Stimulated activated naive CD8-positive, alpha-beta T cell treated with anti-CD3 and anti-CD28 coated beads, Interleukin-15, Interleukin-2, amounts not matched to agents 100 ng/mL and 50 ng/mL, for 24 hours (primary cell): ENCODE data around the gene ETNK2.

ENCODE experiments used
- H3K27ac Mint-ChIP-seq: one replicate; pipeline ENCODE4 v1.8.0; 2021; ENCODE audit warnings: mild to moderate bottlenecking, mixed read lengths
- H3K27me3 Mint-ChIP-seq: one replicate; pipeline ENCODE4 v1.8.0; 2021; ENCODE audit warnings: mixed read lengths
- H3K36me3 Mint-ChIP-seq: one replicate; pipeline ENCODE4 v1.8.0; 2021; ENCODE audit warnings: low read depth, mixed read lengths
- H3K4me1 Mint-ChIP-seq: one replicate; pipeline ENCODE4 v1.8.0; 2021; ENCODE audit warnings: low read depth, mixed read lengths
- H3K4me3 Mint-ChIP-seq: one replicate; pipeline ENCODE4 v1.8.0; 2021; ENCODE audit warnings: mild to moderate bottlenecking, mixed read lengths
- H3K9me3 Mint-ChIP-seq: one replicate; pipeline ENCODE4 v1.8.0; 2021; ENCODE audit warnings: mixed read lengths

Gene ETNK2

DNA sequence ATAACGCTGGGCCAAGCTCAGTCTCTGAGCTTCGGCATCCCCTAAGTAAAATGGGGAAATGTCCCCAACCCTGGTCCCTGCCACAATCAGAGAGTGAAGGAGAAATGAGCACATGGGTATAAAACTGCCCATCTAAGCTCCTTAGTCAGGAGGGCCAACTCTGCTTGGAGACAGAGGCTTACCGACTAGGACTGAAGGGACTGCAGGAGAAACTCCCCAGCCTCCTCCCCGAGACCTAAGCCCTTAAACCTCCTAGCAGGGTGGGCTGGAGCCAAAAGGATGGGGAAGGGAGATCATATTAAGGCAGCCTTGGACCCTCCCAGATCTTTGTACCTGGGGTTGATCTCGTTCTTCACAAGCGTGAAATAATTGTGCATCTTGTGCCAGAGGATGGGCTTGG, 5.5 kb downstream of the ETNK2 start:
- Mint-ChIP-seq H3K4me3 (no peak overlapping the region), H3K36me3 (no peaks in the 10 kb centered on the region), H3K9me3 (no peaks in the 10 kb centered on the region), H3K4me1 (no peaks in the 10 kb centered on the region), H3K27me3 (peaks cover 3% of the 10 kb centered on the region), H3K27ac (no peak overlapping the region)

DNA sequence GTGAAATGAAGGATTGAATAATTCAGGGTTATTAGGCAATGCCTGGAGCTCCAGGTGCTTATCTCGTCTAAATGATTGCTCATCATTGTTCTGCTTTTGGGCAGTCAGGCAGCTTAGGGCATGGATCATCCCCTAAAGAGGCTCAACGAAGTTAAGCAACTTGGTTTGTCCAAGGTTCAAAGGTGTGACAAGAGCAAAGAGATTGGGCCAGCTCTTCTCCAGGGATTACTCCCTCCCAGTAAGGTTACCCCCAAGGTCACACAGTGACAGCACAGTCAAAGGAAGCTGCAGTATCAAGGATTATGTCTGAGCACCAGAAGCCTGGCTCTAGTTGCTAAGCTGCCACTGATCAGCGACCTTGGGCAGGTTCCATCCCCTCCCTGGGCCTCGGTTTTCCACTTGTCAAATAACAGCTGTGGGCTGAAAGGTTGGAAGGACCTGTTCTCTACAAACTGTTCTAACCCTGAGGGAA, 6.8 kb downstream of the ETNK2 start:
- H3K4me1 Mint-ChIP-seq, result no peaks in the 10 kb centered on the region
- H3K9me3 Mint-ChIP-seq, result no peaks in the 10 kb centered on the region

DNA sequence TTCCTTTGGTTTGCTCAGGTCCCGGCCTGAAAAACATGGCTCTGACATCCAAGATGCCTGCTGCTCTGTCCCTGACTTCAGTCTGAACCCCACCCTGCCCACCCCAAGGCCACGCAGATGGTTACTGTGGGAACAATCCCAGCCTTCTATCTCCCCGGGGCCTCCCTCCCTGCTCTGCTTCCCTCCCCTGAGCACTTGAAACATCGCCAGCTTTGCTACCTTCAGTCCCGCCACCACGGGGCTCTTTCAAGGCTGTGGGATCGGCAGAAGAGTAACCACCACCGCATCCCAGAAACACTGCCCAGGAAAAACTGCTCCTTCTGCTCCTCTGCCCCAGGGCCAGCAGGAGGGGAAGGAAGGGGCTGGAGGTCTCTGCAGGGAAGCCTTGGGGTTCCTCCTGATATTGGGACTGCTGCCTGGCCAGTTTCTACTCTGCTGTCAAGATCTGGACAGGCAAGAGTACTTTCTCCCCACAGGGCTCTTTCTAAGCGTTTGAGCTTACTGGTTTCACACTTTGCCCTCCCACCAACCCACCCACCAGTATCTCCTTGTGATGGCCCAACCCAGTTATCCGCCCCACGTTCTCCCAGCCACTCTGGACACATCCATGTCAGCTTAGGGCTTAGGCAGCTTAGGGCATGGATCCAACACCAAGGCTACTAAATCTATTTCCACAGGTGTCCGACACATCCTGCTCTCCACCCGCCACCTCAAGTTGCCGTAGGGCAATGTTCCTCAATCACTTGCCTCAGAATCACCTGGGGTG, 8.4 kb downstream of the ETNK2 start:
- no peak overlapping the region for H3K27ac Mint-ChIP-seq
- no peaks in the 10 kb centered on the region for H3K36me3 Mint-ChIP-seq
- H3K27me3 Mint-ChIP-seq, result peaks cover 3% of the 10 kb centered on the region
- no peak overlapping the region for H3K4me3 Mint-ChIP-seq
- no peaks in the 10 kb centered on the region for H3K9me3 Mint-ChIP-seq
- H3K4me1 Mint-ChIP-seq, result no peaks in the 10 kb centered on the region

More for the DNA sequence above, 6.8 kb downstream of the ETNK2 start:
- Mint-ChIP-seq H3K36me3 (no peaks in the 10 kb centered on the region), H3K27ac (no peak overlapping the region), H3K4me3 (no peak overlapping the region), H3K27me3 (peaks cover 3% of the 10 kb centered on the region)

DNA sequence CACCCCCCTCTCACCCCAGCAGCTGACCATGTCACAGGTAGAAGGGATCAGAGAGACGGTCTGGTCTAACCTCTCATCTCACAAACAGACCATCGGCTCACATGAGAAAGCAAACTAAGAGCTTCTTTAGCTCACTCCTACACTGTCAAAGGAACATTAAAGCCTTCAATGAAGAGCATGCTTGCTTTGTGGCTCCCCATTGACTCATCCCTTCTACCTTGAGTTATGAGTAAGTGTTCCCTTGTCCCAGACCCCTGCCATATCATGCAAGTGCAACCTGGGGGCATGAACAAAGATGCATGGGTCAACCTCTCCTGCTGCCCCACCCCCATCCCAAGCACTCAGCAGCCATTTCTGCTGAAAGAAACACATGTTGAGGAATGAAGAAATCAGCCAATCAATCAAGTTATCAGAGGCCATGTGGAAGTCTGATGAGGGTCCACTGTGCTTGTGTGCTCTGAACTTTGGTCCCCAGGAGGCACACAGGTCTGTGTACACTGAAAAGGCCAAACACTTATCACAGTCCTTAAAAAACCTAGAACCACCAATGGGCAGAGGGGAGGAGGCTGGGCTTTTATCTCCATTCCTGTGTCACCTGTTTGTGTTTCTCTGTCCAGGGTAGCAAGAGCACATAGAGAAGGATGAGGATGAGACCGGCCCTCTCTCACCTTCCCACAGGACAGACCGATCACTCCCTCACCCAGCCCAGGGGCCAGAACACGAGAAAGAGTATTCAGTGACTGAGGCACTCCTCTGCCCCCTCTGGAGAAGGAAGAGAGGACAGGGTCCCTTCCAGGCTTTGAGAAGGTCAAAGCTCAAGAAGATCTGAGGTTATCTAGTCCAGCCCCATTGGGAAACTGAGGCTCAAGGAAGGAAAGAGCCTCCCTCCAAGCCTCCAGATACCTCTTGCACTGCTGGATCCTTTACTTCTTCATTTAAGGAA, 9.5 kb downstream of the ETNK2 start:
- H3K4me1 Mint-ChIP-seq, result no peaks in the 10 kb centered on the region
- H3K27ac Mint-ChIP-seq, result no peak overlapping the region
- H3K36me3 Mint-ChIP-seq, result no peaks in the 10 kb centered on the region
- H3K27me3 Mint-ChIP-seq, result peaks cover 3% of the 10 kb centered on the region
- H3K4me3 Mint-ChIP-seq, result no peak overlapping the region
- H3K9me3 Mint-ChIP-seq, result no peaks in the 10 kb centered on the region

DNA sequence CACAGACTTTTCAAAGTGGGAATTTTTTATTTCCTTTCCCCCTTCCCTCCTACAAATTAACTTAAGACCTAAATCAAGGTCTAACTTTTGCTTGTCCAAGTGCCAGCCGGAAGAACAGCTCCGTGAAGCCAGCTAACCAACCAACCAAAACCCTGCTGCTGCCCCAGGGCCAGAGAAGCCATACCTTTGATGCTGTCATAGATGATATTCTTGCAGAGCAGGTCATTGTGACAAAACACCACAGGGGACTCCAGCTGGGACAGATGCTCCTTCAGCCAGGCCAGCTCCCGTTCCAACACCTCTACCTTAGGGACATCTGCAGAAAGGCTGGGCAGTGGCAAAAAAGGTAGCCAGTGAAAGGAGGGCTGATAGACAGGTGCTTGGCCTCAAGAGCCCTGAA, 10.7 kb downstream of the ETNK2 start:
- peaks cover 3% of the 10 kb centered on the region for H3K27me3 Mint-ChIP-seq
- no peaks in the 10 kb centered on the region for H3K4me1 Mint-ChIP-seq
- H3K9me3 Mint-ChIP-seq, result no peaks in the 10 kb centered on the region
- H3K27ac Mint-ChIP-seq, result no peak overlapping the region
- no peak overlapping the region for H3K4me3 Mint-ChIP-seq
- no peaks in the 10 kb centered on the region for H3K36me3 Mint-ChIP-seq

DNA sequence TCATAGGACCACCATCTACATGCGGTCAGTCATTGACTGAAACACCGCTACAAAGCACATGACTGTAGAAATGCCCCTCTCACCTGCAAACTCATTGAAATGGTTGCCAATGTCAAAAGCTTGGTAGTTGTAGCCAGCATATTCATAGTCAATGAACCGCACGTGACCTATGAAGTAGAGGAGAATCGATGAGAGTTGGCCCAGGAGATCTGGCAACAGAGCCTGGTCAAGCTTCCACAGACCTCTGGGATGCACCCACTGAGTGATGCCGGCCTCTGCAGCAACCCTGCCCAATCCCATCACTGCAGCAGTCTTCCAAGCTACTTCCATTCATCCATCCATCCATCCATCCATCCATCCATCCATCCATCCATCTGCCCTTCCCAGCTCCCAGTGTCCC, 11.9 kb downstream of the ETNK2 start:
- Mint-ChIP-seq H3K27me3 (peaks cover 3% of the 10 kb centered on the region), H3K36me3 (no peaks in the 10 kb centered on the region), H3K4me3 (no peak overlapping the region), H3K9me3 (no peaks in the 10 kb centered on the region), H3K27ac (no peak overlapping the region), H3K4me1 (no peaks in the 10 kb centered on the region)

DNA sequence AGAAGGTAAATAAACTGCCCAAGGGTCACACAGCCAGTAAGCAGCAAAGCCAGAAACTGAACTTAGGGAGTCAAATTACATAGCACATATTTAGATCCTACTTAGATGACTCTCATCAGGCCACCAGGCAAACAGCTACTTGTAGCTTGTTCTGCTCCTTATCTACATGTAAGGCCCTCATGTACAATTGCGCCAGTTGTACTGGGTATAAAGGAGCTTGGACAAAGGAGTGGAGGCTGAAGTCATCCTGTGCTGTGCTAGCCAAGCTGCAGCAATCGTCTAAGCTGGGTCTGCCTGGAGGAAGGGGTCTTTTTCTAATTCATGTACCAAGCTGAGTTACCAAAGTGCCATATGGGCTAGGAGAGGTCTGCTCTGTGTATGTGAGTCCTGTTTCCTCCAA, 12.8 kb downstream of the ETNK2 start:
- H3K4me1 Mint-ChIP-seq, result no peaks in the 10 kb centered on the region
- H3K36me3 Mint-ChIP-seq, result no peaks in the 10 kb centered on the region
- no peaks in the 10 kb centered on the region for H3K9me3 Mint-ChIP-seq
- no peaks in the 10 kb centered on the region for H3K27me3 Mint-ChIP-seq
- H3K27ac Mint-ChIP-seq, result no peak overlapping the region
- H3K4me3 Mint-ChIP-seq, result no peak overlapping the region

DNA sequence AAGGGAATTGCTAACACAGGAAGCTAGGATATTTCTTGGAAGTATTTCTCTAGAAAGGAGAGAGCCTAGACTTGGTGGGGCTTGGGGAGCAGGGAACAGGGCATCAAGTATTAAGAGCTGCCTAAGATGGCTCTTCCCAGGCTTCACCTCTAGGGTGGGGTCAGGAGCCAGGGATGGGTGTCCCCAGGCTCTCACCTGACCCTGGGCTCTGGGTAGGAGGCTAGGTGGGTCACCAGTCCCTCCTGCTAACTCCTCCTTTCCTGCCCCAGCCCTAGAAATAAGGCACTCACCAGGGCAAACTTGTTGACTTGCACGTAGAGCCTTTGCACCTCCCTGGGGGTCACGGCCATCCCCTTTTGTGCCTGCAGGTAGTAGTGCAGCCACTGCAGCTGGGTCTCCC, 15.0 kb downstream of the ETNK2 start:
- no peaks in the 10 kb centered on the region for H3K36me3 Mint-ChIP-seq
- no peak overlapping the region for H3K4me3 Mint-ChIP-seq
- H3K27ac Mint-ChIP-seq, result no peak overlapping the region
- no peaks in the 10 kb centered on the region for H3K27me3 Mint-ChIP-seq
- no peaks in the 10 kb centered on the region for H3K9me3 Mint-ChIP-seq
- no peaks in the 10 kb centered on the region for H3K4me1 Mint-ChIP-seq

DNA sequence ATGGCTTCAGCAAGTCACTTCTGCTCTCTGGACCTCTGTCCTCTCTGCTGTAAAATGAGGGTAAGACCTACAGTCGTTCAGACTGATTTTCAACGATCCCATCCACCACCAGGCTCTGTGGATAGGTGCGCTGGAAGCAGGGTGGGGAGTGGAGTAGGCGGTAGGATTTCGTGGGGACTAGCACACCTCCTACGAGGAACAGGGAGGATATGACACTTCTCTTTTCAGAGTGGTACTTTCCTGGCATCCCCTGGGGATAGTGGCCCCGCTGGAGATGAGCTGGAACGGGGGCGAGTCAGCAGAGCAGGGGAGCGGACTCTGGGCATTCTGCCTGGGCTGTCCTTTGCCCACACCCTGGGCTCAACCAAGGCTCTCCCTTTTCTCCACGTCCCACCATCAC, 17.7 kb downstream of the ETNK2 start:
- Mint-ChIP-seq H3K9me3 (no peaks in the 10 kb centered on the region), H3K27ac (no peak overlapping the region), H3K36me3 (no peaks in the 10 kb centered on the region), H3K4me3 (no peak overlapping the region), H3K4me1 (peaks cover 3% of the 10 kb centered on the region), H3K27me3 (no peaks in the 10 kb centered on the region)

DNA sequence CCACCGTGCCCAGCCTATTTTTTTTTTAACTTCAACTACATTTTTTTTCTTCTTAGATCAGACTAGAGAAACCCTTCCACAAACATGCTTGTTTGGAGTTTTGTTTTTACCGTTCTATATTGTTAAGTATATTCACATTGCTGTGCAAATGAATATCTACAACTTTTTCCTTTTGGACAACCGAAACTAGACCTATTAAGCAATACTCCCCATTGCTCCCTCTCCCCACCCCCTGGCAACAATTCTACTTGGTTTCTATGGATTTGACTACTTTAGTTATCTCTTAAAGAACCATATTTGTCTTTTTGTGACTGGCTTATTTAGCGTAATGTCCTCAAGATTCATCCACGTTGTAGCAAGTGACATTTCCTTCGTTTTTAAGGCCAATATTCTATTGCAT, 19.1 kb downstream of the ETNK2 start:
- Mint-ChIP-seq H3K27ac (no peak overlapping the region), H3K36me3 (no peaks in the 10 kb centered on the region), H3K9me3 (no peaks in the 10 kb centered on the region), H3K4me3 (no peak overlapping the region), H3K4me1 (peaks cover 8% of the 10 kb centered on the region), H3K27me3 (no peaks in the 10 kb centered on the region)

DNA sequence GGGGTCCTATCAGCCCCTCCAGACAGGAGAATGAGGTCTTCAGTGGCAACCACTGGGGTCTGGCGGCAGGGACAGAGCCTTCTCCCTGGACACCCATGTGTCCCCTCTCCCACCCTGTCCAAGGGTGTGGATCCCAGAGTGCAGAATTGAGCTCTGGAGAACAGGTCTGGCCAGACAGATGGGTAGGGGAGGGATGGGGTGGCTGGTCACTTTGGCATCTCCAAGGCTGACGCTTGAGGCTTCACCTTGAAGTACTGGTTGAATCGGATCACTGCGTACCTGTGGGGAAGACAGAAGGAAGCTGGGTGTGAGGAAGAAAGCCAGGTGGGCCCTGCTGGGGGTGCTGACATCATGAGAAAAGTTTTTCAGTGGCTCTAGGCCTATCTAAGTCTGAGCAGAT, 19.9 kb downstream of the ETNK2 start:
- H3K36me3 Mint-ChIP-seq, result no peaks in the 10 kb centered on the region
- no peak overlapping the region for H3K27ac Mint-ChIP-seq
- H3K4me3 Mint-ChIP-seq, result no peak overlapping the region

DNA sequence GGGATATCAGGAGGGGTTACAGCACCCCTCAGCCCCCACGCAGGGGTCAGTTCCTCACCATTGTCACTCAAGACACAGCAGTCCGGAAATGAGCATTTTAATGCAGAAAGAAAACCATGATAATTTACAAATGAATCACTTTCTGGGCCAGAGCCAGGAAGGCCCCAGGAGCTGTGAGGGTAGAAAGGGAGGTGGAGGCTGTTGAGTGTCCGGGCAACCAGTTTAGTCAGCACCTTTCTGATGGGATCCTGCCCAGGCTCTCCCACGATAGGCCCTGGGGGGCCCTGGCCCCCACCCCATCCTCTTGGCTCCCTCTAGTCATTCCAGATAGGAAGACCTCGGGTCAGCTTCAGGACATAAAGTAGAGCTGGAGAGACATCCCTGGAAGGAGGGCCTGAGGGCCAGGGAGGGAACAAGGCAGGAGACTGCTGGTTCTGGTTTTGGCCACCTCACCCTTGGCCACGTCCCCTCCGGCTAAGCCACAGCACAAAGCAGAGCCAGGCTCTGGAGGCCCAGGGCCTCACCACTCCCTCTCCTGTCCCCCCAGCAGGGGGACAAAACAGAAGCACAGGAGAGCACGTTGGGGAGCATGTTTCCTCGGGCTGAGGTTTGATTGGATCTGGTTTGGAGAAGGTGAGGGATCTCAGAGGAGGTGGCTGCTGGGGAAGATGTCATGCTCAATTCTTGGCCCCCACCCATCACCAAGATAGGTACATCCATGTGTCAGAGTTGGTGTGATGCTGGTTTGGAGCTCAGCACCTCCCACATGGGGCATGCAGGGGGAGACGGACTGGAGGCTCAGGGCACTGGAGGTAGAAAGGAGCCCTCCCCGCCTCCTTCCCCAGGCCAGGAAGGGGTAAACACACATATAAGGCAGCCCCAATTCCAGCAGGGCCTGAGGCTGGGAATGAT, 20.6 kb downstream of the ETNK2 start:
- Mint-ChIP-seq H3K4me1 (peaks cover 10% of the 10 kb centered on the region), H3K27me3 (no peaks in the 10 kb centered on the region), H3K27ac (no peak overlapping the region), H3K4me3 (no peak overlapping the region), H3K36me3 (no peaks in the 10 kb centered on the region), H3K9me3 (no peaks in the 10 kb centered on the region)

More for the DNA sequence above, 19.9 kb downstream of the ETNK2 start:
- Mint-ChIP-seq H3K27me3 (no peaks in the 10 kb centered on the region), H3K9me3 (no peaks in the 10 kb centered on the region), H3K4me1 (peaks cover 10% of the 10 kb centered on the region)

DNA sequence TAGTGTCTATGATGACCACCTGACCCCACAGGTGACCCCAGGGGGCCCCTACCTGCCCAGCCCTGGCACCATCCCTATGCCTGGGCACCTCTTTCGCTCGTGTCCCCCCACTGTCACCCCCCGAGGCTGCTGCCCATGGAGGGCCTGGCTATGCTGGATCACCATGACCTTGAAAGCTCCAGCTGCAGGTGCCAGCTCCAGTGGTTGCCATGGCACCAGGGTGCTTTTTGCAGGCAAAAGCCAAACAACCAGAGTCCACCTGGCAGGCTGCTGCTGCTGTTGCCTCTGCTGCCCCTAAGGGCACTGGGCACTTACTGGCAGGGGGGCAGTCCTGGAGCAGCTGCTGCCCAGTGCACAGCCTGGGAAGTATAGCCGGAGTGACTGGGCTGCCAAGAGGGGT, 21.7 kb downstream of the ETNK2 start:
- Mint-ChIP-seq H3K4me1 (peaks cover 10% of the 10 kb centered on the region), H3K27ac (no peak overlapping the region), H3K9me3 (no peaks in the 10 kb centered on the region), H3K27me3 (no peaks in the 10 kb centered on the region), H3K36me3 (no peaks in the 10 kb centered on the region), H3K4me3 (no peak overlapping the region)

DNA sequence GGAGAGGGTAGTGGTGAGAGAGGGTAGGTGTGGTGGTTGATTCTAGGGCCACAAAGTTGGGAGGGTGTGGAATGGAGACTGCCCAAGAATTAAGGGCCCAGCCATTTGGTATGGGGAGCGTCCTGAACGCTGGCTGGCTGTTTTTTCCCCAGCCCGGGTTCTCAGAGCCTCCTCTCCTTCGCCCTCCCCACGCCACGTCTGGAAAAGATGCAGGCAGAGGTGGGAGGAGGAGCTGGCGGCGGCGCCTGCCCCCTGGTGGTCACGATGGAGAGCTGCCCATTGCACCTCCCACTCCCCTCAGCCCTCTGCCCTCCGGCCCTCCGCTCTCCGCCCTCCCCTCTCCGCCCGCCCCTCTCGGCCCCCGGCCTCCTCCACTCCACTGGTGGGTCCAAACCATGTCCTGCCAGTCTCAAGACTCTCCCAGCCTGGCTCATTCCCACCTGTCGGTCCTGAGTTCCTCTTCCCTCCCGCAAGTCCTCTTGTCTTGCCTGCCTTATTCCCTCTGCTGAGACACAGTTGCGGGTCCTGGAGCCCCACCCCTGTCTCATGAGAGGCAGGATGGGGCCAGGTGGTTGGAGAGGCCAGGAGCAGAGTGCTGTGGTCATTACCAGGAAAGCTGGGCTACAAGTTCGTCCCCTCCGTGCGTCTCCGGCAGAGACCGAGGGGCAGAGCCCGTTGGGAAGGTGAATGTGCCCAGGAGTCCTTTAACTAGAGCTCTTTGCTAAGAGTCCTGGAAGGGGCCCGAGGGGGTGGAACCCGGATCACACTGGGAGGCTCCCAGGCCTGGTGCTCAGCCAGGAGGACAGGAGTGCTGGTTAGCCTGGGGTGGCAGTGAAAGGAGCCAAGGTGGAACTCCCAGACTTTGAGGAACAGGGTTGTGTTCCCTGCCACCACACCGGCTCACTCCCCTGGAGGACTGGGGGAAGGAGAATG, 22.6 kb downstream of the ETNK2 start:
- Mint-ChIP-seq H3K27ac (no peak overlapping the region), H3K27me3 (no peaks in the 10 kb centered on the region), H3K9me3 (no peaks in the 10 kb centered on the region), H3K4me3 (no peak overlapping the region), H3K36me3 (no peaks in the 10 kb centered on the region), H3K4me1 (peaks cover 10% of the 10 kb centered on the region)
